ENCODE data around the gene SLC16A10.
A peak's percentile ranks its signal among the peaks of the same experiment; 100 is the strongest.

Gene SLC16A10

DNA sequence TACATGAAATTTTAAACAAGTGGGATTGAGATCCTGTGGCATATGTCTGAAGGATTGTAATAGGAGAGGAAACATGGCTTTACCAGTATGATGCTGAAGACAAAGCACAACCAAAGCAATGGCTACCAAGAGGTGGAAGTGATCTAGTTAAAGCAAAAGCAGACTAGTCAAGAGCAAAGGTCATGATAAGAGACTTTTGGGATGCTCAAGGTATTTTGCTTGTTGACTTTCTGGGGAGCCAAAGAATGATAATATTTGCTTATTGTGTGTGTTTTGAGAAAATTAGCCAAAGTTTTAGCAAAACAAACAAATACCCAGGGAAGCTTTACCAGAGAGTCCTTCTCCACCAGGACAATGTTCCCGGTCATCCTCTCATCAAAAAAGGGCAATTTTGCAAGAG, 20.3 kb downstream of the SLC16A10 start:
- TF ChIP-seq GATA2 (IDR thresholded peaks at IDR 0.05; ENCODE audit: low read depth, low read length) (no peak), GATA3 (IDR thresholded peaks at IDR 0.05; ENCODE audit: low read depth, low read length) (no peak)

DNA sequence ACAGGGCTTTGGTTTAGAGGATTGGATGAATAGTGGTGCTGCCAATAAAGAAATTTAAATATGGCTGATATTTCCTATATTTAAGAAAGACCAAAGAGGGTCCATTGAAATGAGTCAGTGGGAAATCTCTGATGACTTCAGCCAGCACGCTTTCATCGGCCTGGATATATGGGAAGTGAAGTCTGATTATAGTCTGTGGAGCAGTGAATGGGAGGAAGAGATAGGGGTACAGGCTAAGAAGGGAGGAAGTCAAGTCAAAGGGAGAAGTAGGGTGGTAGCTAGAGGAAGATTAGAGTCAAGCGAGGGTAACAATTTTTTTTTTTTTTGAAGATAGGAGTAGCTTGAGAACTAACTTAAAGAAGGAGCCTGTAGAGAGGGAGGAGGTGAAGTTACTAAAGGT, 22.7 kb downstream of the SLC16A10 start:
- no peak for TF ChIP-seq GATA2 (IDR thresholded peaks at IDR 0.05; ENCODE audit: low read depth, low read length)
- TF ChIP-seq GATA3 (IDR thresholded peaks at IDR 0.05; ENCODE audit: low read depth, low read length), result no peak

DNA sequence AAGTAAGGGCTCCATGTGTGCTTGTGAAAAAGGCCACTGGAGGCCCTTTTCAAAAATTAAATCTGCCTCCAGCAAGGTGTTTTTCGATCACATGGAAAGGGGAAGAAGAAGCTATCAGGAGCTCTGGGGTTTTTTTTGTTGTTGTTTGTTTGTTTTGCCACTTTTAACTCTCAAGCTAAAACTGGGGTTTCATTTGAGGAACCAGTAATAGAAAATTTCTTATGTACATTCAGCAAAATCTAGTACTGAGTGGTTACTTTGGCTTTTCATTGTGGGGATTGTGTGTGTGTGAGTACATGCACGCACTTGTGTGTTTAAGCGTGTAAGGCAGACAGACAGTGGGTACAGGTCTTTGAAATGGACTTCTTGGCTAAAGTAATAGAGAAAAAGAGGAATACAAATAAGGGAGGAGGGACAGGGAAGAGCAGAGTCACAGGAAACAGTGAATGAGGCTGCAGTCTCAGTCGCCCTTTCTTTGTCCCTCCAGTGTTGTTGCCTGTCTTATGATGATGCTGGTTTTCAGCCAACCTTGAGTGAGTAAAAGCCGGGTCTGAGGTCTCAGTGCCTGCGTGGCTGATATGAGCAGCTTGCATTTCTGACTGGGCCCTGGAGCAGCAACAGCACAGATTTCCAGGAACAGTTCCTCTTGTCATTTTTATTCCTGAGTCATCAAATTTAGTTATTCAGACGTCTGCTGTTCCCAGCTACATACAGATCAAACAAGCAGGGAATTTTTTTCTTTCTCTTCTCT, 26.2 kb downstream of the SLC16A10 start:
- TF ChIP-seq GATA2 (IDR thresholded peaks at IDR 0.05; ENCODE audit: low read depth, low read length), result no peak
- no peak for TF ChIP-seq GATA3 (IDR thresholded peaks at IDR 0.05; ENCODE audit: low read depth, low read length)

DNA sequence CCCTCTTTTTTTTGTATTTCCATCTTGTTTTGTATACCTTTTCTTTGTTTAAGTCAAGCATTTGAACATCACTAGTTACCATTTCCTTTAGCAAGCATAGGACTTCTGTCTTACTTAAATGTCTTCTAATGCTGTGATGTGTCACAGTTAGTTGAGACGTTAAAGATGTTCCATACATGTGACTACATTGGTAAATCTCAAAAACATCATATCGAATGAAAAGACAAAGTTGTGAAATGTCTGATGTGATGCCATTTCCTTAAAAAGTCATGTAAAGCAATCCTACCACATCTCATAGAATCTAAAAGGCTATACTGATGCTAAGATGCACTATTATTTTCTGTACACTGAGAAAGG, 26.8 kb downstream of the SLC16A10 start:
- TF ChIP-seq GATA2 (IDR thresholded peaks at IDR 0.05; ENCODE audit: low read depth, low read length) (no peak), GATA3 (IDR thresholded peaks at IDR 0.05; ENCODE audit: low read depth, low read length) (no peak)

DNA sequence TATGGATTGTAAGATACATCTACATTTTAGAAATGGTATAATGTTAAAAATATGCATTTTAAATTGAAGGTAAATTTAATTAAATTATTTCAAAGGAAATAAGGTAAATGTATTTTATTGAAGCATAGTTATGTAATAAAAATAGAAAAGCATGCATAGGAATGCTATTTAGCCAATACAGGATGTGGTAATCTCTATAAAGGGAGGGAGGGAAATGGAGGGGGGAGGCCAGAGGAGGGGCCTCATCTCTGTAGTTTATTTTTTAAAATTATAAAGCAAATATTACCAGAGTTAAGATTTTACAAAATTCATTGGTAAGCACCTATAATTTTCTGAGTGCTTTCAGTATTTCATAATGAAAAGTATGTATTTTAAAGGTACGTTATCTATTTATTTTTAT, 27.2 kb downstream of the SLC16A10 start:
- TF ChIP-seq GATA2 (IDR thresholded peaks at IDR 0.05; ENCODE audit: low read depth, low read length), result no peak
- TF ChIP-seq GATA3 (IDR thresholded peaks at IDR 0.05; ENCODE audit: low read depth, low read length), result no peak

DNA sequence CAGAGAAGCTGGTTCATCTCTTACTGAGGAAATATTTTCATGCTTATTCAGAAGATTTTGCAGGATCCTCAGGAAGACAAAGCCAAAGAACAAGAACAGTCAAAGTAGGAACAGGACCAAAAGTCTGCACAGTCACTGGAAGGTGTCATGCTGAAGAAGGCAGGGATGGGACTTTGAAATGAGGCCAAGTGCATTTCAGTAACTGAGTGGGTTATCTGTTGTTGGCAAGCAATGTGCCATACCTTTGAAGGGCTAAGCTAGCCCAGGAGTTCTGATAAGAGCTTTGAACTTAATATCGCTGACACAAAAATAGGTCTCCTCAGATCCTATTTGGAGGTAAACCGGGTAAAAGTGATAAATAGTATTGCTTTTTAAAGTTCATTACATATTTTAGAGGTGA, 31.5 kb downstream of the SLC16A10 start:
- TF ChIP-seq GATA3 (IDR thresholded peaks at IDR 0.05; ENCODE audit: low read depth, low read length) (no peak), GATA2 (IDR thresholded peaks at IDR 0.05; ENCODE audit: low read depth, low read length) (no peak)

DNA sequence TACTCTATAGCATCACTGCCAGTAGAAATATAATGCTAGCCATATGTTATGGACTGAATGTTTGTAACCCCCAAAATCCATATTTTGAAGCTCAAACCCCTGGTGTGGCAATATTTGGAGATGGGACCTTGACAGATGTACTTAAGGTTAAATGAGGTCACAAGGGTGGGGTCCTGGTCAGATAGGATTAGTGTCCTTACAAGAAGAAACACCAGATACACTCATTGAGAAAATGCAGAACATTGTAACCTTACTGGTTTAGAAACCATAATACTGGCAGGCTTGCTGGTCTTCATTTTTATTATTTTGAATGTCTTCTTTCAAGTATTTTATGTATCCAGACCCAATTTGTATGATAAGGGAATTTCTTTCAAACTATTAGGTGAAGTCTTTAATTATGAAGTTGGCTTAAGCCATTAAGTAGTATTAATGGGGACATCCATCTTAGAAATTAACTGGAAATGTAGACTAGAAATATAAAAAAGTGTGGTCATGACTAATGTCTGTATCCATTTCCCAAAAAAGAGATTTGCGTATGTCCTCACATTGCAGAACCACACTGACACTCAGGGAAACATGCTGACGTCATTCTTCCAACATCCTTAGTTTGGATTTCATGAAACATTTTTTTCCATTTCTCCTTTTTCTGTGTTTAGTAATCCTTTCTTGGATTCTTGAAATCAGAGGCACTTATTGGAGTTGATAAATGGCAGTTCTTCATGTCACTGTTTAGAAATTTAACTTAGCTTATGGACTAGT, 32.4 kb downstream of the SLC16A10 start:
- TF ChIP-seq GATA2 (IDR thresholded peaks at IDR 0.05; ENCODE audit: low read depth, low read length) (no peak), GATA3 (IDR thresholded peaks at IDR 0.05; ENCODE audit: low read depth, low read length) (no peak)

DNA sequence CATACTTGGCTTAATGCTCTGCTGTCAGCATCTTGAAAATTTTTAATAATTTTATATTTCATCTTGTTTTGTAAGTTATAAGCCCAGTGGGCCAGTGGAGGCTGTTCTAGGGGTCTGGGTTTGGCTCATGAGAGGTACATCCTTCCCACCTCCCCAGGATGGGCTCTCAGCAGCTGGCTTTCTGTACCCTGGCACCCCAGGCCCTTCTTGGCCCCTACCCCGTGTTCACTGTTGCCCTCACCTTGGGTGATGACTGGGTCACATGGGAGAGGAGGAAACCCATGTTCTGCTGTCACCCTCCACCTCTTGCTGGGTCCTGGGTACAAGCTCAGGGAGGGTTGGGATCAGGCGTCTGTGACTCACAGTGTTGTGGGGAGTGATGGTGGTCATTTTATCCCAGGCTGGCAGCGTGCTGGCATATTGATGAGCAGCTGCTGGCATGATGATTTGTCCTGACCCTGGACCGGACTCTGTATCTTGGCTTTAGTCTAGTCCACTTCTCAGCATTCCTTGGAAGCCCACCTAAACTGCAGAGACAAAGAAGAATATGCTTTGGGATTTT, 34.6 kb downstream of the SLC16A10 start:
- TF ChIP-seq GATA3 (IDR thresholded peaks at IDR 0.05; ENCODE audit: low read depth, low read length), result no peak
- TF ChIP-seq GATA2 (IDR thresholded peaks at IDR 0.05; ENCODE audit: low read depth, low read length), result no peak

DNA sequence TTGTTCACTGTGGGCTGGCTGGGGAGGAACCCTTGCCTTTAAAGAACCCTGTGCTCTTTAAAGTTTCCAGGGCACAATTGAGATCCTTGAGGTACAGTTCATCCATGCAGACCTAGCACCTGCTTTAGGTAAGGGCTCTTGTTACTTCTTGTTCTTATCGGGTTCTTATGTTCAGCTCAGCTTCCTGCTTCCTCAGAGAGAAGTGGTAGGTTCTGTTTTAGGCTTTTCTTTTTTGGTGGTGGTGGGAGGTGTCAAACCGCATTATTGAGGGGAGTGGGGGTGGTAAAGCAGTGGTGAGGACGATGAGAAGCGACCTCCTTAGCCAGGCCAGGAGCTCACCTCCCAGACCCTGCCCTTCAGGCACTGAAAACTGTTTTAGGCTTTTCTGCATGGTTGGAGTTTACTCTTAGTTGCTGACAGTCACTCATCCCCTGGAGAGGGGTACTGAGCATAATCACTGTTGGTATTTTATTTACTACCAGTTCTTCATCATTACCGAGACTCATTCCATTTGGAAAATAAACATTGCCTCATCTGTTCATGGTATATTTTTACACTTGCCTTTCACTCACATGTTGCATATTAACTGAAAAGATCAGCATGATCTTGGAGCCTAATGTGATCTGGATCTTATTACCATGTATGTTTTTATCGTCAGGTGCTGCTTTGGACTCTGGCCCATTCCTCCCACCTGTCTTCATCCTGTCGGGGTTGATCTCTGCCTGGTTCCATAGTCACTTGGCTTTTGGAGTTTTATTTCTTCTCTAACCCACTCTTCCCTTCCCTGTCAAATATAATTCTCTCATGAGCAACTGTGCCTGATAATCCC, 35.4 kb downstream of the SLC16A10 start:
- TF ChIP-seq GATA3 (IDR thresholded peaks at IDR 0.05; ENCODE audit: low read depth, low read length) (no peak), GATA2 (IDR thresholded peaks at IDR 0.05; ENCODE audit: low read depth, low read length) (0 out of 2 replicates have a peak, but pooled peaks have one; percentile 13)

DNA sequence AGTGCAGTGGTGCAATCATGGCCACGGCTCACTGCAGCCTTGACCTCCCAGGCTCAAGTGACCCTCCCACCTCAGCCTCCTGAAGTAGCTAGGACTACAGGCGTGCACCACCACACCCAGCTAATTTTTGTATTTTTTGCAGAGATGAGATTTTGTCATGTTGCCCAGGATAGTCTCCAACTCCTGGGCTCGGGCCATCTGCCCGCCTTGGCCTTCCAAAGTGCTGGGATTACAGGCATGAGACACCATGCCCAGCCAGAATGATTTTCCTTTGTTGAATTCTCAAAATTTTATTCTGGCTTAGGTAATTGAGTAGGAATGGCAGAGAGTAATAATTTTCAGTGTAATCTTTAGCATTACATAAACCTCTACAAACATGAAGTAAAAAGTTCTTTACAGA, 37.1 kb downstream of the SLC16A10 start:
- TF ChIP-seq GATA2 (IDR thresholded peaks at IDR 0.05; ENCODE audit: low read depth, low read length), result no peak
- TF ChIP-seq GATA3 (IDR thresholded peaks at IDR 0.05; ENCODE audit: low read depth, low read length), result no peak

DNA sequence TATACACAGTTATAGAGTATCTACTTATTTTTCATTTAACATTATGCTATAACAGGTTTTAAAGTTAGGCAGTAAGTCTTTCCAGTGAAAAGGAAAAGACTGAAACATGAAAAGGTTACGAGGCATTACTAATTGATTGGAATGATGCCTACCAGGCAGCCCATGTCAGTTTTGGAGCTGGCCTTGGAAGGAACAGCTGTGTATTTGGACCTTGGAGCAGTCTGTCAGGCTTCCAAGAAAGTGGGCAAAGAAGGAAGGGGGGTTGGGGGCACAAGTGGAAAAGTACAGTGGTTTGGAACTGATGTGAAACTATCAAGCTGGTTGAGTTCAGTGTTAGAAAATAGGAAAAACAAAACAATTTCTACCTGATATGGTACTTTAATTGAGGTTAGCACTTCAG, 41.7 kb downstream of the SLC16A10 start:
- TF ChIP-seq GATA3 (IDR thresholded peaks at IDR 0.05; ENCODE audit: low read depth, low read length) (no peak), GATA2 (IDR thresholded peaks at IDR 0.05; ENCODE audit: low read depth, low read length) (no peak)

DNA sequence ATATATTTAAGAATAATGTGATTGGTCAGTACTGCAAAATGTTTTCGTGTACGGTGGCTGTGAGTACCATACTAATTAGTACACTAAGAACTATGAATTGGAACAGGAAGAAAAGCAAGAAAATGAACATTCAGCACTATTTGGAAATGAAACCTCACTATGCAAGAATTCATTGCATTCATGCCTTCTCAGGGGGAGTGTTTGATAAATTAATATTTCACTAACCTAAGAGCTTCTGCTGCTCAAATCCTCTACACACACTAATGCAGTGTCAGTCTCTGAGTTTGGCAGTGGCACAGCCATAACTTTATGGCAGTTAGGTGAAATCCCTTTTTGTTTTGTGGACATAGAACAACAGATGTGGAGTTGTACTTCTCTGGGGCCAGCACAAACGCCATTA, 60.1 kb downstream of the SLC16A10 start:
- TF ChIP-seq GATA3 (IDR thresholded peaks at IDR 0.05; ENCODE audit: low read depth, low read length), result no peak
- no peak for TF ChIP-seq GATA2 (IDR thresholded peaks at IDR 0.05; ENCODE audit: low read depth, low read length)

DNA sequence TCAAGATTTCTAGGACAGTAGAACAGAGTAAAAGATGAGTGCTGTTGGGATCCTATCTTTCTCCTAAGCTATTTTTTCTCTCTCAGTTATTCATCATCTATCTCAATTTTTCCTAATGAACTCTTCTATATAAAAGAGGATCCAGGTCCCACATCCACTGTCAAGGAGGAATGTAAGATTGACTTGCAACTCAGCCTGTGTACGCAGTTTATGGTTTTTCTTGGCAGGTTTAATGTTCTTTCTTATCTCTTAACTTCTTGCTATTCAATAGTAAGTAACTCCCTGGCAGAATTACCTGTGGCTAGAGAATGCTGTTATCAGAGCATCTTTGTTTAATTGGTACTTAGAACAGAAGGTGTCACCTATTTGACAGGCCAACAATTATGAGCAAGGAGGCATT, 60.8 kb downstream of the SLC16A10 start:
- no peak for TF ChIP-seq GATA2 (IDR thresholded peaks at IDR 0.05; ENCODE audit: low read depth, low read length)
- TF ChIP-seq GATA3 (IDR thresholded peaks at IDR 0.05; ENCODE audit: low read depth, low read length), result no peak

DNA sequence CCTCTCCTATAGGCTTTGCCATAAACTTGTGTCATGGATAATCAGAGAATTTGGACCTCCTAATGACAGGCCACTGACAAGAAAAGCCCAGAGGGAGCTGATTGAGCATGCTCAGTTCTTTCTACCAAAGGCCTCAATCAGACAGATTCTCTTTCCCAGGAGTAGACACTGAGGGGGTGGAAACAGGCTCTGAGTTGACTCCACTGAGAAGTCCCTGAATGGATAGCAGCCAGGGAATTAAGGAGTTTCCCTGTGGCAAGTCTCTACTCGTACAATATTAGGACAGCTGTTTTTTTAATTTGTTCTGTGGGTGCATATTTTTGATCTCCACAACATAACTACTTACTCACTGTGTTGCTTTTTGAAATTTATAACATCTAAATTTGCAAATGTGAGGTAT, 63.3 kb downstream of the SLC16A10 start:
- TF ChIP-seq GATA3 (IDR thresholded peaks at IDR 0.05; ENCODE audit: low read depth, low read length) (no peak), GATA2 (IDR thresholded peaks at IDR 0.05; ENCODE audit: low read depth, low read length) (no peak)
